HepG2 (cell line): ENCODE data around the gene COL13A1. TPM values are rescaled to one million over a fixed set of nuclear protein-coding genes. Genes with fewer than 3 reads are reported as not detected.
A peak's percentile ranks its signal among the peaks of the same experiment; 100 is the strongest.

Experiments
- ATAC-seq: fragments of 200-7000 bp; cut with Tn5 transposase; 3 replicates; pipeline ENCODE4 v1.9.1; 2020; ENCODE audit warnings: mild to moderate bottlenecking, moderate library complexity
- BruUV-seq: library from RNA; stranded (reverse); fragments of 400-500 nt; replicated peaks from 2 replicates; lab custom pipeline; 2021; lab: Mats Ljungman, UMichigan
- CTCF ChIA-PET: fragments of 300-600 bp; formaldehyde crosslinking; extraction: SDS; loops from one replicate; lab custom pipeline; 2021; ENCODE audit warnings: low total read pairs, inconsistent platforms, low intra/inter-chr PET ratio; lab: Yijun Ruan, JAX
- POLR2A ChIA-PET: fragments of 350-600 bp; sonication (Branson Sonifier 250); formaldehyde crosslinking; loops from one replicate; lab custom pipeline; 2020; ENCODE audit warnings: antibody characterized with exemption, inconsistent platforms; lab: Yijun Ruan, JAX
- DNase-seq: peaks from one replicate; pipeline ENCODE4 v3.0.0-alpha.2; 2015; ENCODE audit warnings: low spot score
- FAIRE-seq: peaks from 3 replicates; lab custom pipeline; 2011; peaks lifted over from hg19 to GRCh38; lab: Jason Lieb, UNC
- H2AFZ ChIP-seq: one replicate; pipeline ENCODE4 v1.6.1; 2011; ENCODE audit warnings: low read length, inconsistent platforms
- H3K27ac ChIP-seq: fragments of 300-600 bp; 3 replicates; pipeline ENCODE4 v1.8.0; 2011; ENCODE audit warnings: mixed run types, mild to moderate bottlenecking, mixed read lengths, low read length, inconsistent platforms; ENCODE audit not compliant: insufficient read depth; ENCODE audit errors: extremely low read length
- H3K27me3 ChIP-seq, 2 experiments: fragments of 200-600 bp in 1 of 2; 2 replicates in 1 of 2; 3 replicates in 1 of 2; pipeline versions ENCODE4 v1.6.0 to v1.8.0; 2011; ENCODE audit warnings: low read length in 2 of 2, mild to moderate bottlenecking in 2 of 2, moderate library complexity in 2 of 2, inconsistent platforms in 1 of 2; ENCODE audit not compliant: insufficient read depth in 2 of 2, control insufficient read depth in 1 of 2
- H3K36me3 ChIP-seq, 2 experiments: fragments of 200-600 bp in 1 of 2; replicated peaks in 1 of 2; 2 replicates in 1 of 2; 3 replicates in 1 of 2; pipeline versions ENCODE4 v1.5.1 to v1.8.0; 2011; ENCODE audit warnings: low read length in 2 of 2, inconsistent platforms in 1 of 2; ENCODE audit not compliant: insufficient read depth in 2 of 2, control insufficient read depth in 1 of 2
- H3K4me1 ChIP-seq: 2 replicates; pipeline ENCODE4 v1.5.1; 2012; ENCODE audit warnings: low read length, inconsistent platforms; ENCODE audit not compliant: insufficient read depth
- H3K4me2 ChIP-seq: 2 replicates; pipeline ENCODE4 v1.6.0; 2011; ENCODE audit warnings: low read depth, low read length, inconsistent platforms
- H3K4me3 ChIP-seq, 3 experiments: fragments of 200-600 bp in 1 of 3; sonication (generic), shearing (Covaris generic) in 1 of 3; replicated peaks in 1 of 3; 2 replicates each; pipeline ENCODE4 v1.5.1; 2011 to 2016; ENCODE audit warnings: low read length in 3 of 3, inconsistent platforms in 2 of 3, low read depth in 2 of 3, mild to moderate bottlenecking in 2 of 3, control low read depth in 1 of 3, mixed read lengths in 1 of 3; ENCODE audit not compliant: insufficient read depth in 1 of 3
- H3K79me2 ChIP-seq: one replicate; pipeline ENCODE4 v1.6.1; 2011; ENCODE audit warnings: low read length, inconsistent platforms; ENCODE audit not compliant: insufficient read depth
- H3K9ac ChIP-seq: 2 replicates; pipeline ENCODE4 v1.6.0; 2011; ENCODE audit warnings: mild to moderate bottlenecking, low read depth, low read length, inconsistent platforms; ENCODE audit not compliant: insufficient read depth
- H3K9me3 ChIP-seq: 2 replicates; pipeline ENCODE4 v1.5.1; 2012; ENCODE audit warnings: mild to moderate bottlenecking, low read length
- H4K20me1 ChIP-seq: 2 replicates; pipeline ENCODE4 v1.6.0; 2011; ENCODE audit warnings: inconsistent platforms, mild to moderate bottlenecking, low read length, moderate library complexity; ENCODE audit not compliant: insufficient read depth
- FOSL2 ChIP-seq: sonication (generic); formaldehyde crosslinking; IDR thresholded peaks from 2 replicates; pipeline ENCODE4 v1.4.0; 2020; ENCODE audit warnings: missing genetic modification reagents
- HINFP ChIP-seq: sonication (generic); formaldehyde crosslinking; IDR thresholded peaks from 2 replicates; pipeline ENCODE4 v1.4.0; 2020; ENCODE audit warnings: low read depth, mild to moderate bottlenecking, missing genetic modification reagents
- KAT7 ChIP-seq: IDR thresholded peaks from 2 replicates; pipeline ENCODE4 v1.6.1; 2018; ENCODE audit warnings: borderline replicate concordance, missing compliant biosample characterization
- MAFF ChIP-seq: IDR thresholded peaks from 2 replicates; pipeline ENCODE4 v1.6.1; 2011; ENCODE audit warnings: low read depth, low read length, improper control_type of control experiment
- MAFK ChIP-seq, 2 experiments: IDR thresholded peaks in 1 of 2; conservative IDR thresholded peaks in 1 of 2; 2 replicates each; pipeline ENCODE4 v1.6.1; 2011; ENCODE audit warnings: improper control_type of control experiment in 2 of 2, low read length in 2 of 2
- MXI1 ChIP-seq: IDR thresholded peaks from 3 replicates; pipeline ENCODE4 v1.6.1; 2012; ENCODE audit warnings: low read depth, low read length, inconsistent platforms, borderline replicate concordance
- NFYC ChIP-seq: IDR thresholded peaks from 2 replicates; pipeline ENCODE4 v1.6.1; 2016; ENCODE audit warnings: missing genetic modification reagents, missing compliant biosample characterization
- PHB2 ChIP-seq: fragments of 450-650 bp; IDR thresholded peaks from 2 replicates; pipeline ENCODE4 v1.6.1; 2018; ENCODE audit not compliant: partially characterized antibody
- PHF5A ChIP-seq: IDR thresholded peaks from one replicate; pipeline ENCODE4 v1.6.1; 2018; ENCODE audit warnings: low read depth, missing genetic modification reagents; ENCODE audit not compliant: unreplicated experiment
- PRPF4 ChIP-seq: fragments of 200-400 bp; formaldehyde crosslinking; IDR thresholded peaks from 2 replicates; pipeline ENCODE4 v1.6.1; 2016; ENCODE audit warnings: low read length, low read depth; ENCODE audit not compliant: poor library complexity, severe bottlenecking
- RAD51 ChIP-seq: fragments of 450-650 bp; IDR thresholded peaks from 2 replicates; pipeline ENCODE4 v1.6.1; 2016; ENCODE audit warnings: borderline replicate concordance
- SUZ12 ChIP-seq: fragments of 150-350 bp; IDR thresholded peaks from 2 replicates; pipeline ENCODE4 v1.6.1; 2014; ENCODE audit warnings: low read depth, low read length
- TCF7 ChIP-seq: sonication (generic); IDR thresholded peaks from 2 replicates; pipeline ENCODE4 v1.6.1; 2016; ENCODE audit warnings: antibody characterized with exemption, low read depth
- THAP11 ChIP-seq: IDR thresholded peaks from 2 replicates; pipeline ENCODE4 v1.6.1; 2016; ENCODE audit warnings: missing biosample characterization, missing genetic modification reagents
- TRAFD1 ChIP-seq: sonication (generic); formaldehyde crosslinking; IDR thresholded peaks from 2 replicates; pipeline ENCODE4 v1.5.1; 2020; ENCODE audit warnings: missing genetic modification reagents, mild to moderate bottlenecking, borderline replicate concordance
- ZNF569 ChIP-seq: sonication (generic); formaldehyde crosslinking; IDR thresholded peaks from 2 replicates; pipeline ENCODE4 v1.5.0; 2020; ENCODE audit warnings: mild to moderate bottlenecking, missing genetic modification reagents, moderate library complexity, borderline replicate concordance
- ZNF646 ChIP-seq: sonication (generic); formaldehyde crosslinking; IDR thresholded peaks from 2 replicates; pipeline ENCODE4 v1.9.0; 2021; ENCODE audit warnings: mild to moderate bottlenecking, missing genetic modification reagents
- WGBS: methylation state at CpG from one replicate; pipeline ENCODE4 v1.1.6; 2017; ENCODE audit warnings: low lambda C conversion rate; 5-methylcytosine and 5-hydroxymethylcytosine counted together
- in situ Hi-C: cut with HindIII; loops from 2 replicates; pipeline ENCODE4 v1.10.0; 2017; ENCODE audit warnings: low pct_unique_long_range_greater_than_20kb; ENCODE audit not compliant: extremely low pct_ligation_motif_present
- intact Hi-C: fragments of 100-400 bp; cut with micrococcal nuclease; formaldehyde crosslinking; loops from one replicate; pipeline ENCODE4 v1.10.0; 2022; ENCODE audit not compliant: unreplicated experiment
- polyA plus RNA-seq, 8 experiments: library from polyadenylated mRNA; depleted of rRNA in 3 of 8; stranded (reverse) in 7 of 8; unstranded in 1 of 8; fragments of >200 nt; fragmentation: Illumina TruSeq in 4 of 8; extraction: Trizol in 4 of 8; gene quantifications; 2 replicates each; pipeline versions ENCODE4 v1.2.1 to v1.2.3, GENCODE V29; 2011 to 2016; ENCODE audit warnings: low read depth in 4 of 8, missing spikeins in 1 of 8, mixed read lengths in 1 of 8; ENCODE audit not compliant: insufficient read depth in 1 of 8
- total RNA-seq, 5 experiments: library from RNA; depleted of rRNA; stranded (reverse); fragments of >200 nt; fragmentation: Illumina TruSeq; extraction: Trizol; gene quantifications; 2 replicates each; pipeline ENCODE4 v1.2.3, GENCODE V29; 2016; ENCODE audit warnings: low read depth in 1 of 5

Gene COL13A1
- total and polyA plus RNA-seq, 2 of the 13 experiments (the other 11 are each of a cell fraction or from before 2014, with no cell fraction given) = 0.07 TPM; not detected in 1

GRCh38 chr10:69994262-69994661, 192.6 kb downstream of the COL13A1 start:
- ATAC-seq = peak; percentile 44; the same call in 2 of the 3 replicates
- peak; percentile 78 for FAIRE-seq
- H3K9ac ChIP-seq = no peak overlapping the region
- no peaks in the 10 kb centered on the region for H4K20me1 ChIP-seq
- ChIA-PET CTCF (no interaction called here), POLR2A (no interaction called here)
- H3K79me2 ChIP-seq = no peaks in the 10 kb centered on the region
- in situ Hi-C loops (no loop called here), intact Hi-C loops (no loop called here)
- WGBS = 6% methylated on average over 2 of the region's 2 CpGs
- peak; percentile 44 for DNase-seq
- no peak overlapping the region for H3K27ac ChIP-seq
- H3K4me1 ChIP-seq = no peaks in the 10 kb centered on the region
- no peaks in the 10 kb centered on the region for H3K27me3 ChIP-seq
- no peaks in the 10 kb centered on the region for H3K9me3 ChIP-seq
- H3K4me3 ChIP-seq = no peak overlapping the region
- no TSS peak for BruUV-seq
- H3K36me3 ChIP-seq = no peaks in the 10 kb centered on the region
- H2AFZ ChIP-seq = no peak overlapping the region
- no peak overlapping the region for H3K4me2 ChIP-seq
- TF ChIP-seq KAT7 (CRISPR knock-in tag) = no peak
- no peak for TF ChIP-seq ZNF646 (CRISPR knock-in tag)
- TF ChIP-seq ZNF569 (CRISPR knock-in tag) = no peak
- peak; percentile 77 to 80 for TF ChIP-seq MAFK (conservative IDR thresholded peaks at IDR 0.05 in 1 of 2, IDR thresholded peaks at IDR 0.05 in 1 of 2; ENCODE audit: low read length in 2 of 2)
- peak; percentile 37; the same call in 1 of the 2 replicates for TF ChIP-seq SUZ12
- no peak for TF ChIP-seq TCF7
- TF ChIP-seq MAFF = peak; percentile 65
- no peak for TF ChIP-seq PHB2
- no peak for TF ChIP-seq HINFP (CRISPR knock-in tag)
- TF ChIP-seq RAD51 = peak; percentile 25; the same call in 1 of the 2 replicates
- no peak for TF ChIP-seq TRAFD1
- TF ChIP-seq FOSL2 = no peak
- no peak for TF ChIP-seq PHF5A (CRISPR knock-in tag)
- TF ChIP-seq MXI1 = no peak
- TF ChIP-seq PRPF4 = no peak
- peak; percentile 98 for TF ChIP-seq THAP11
- TF ChIP-seq NFYC (CRISPR knock-in tag) = peak; percentile 76
